Adrenal gland (tissue), 12 donors: ENCODE data around the gene POC5. TPM values are rescaled to one million over a fixed set of nuclear protein-coding genes. Genes with fewer than 3 reads are reported as not detected.

ENCODE experiments used
- DNase-seq, 7 donors: peaks; one replicate each; pipeline ENCODE4 v3.0.0-alpha.2; 2019 to 2020
- H3K27ac ChIP-seq, 5 donors: fragments of 200-600 bp; sonication (generic) in 4 of 5; 1 replicate in 3 of 5; 2 replicates in 2 of 5; pipeline versions ENCODE4 v1.5.1 to v1.8.0; 2016 to 2020; ENCODE audit warnings: mild to moderate bottlenecking in 1 of 5
- H3K27me3 ChIP-seq: fragments of 200-600 bp; 2 replicates; pipeline ENCODE4 v1.8.0; 2021
- H3K36me3 ChIP-seq, 2 donors: fragments of 200-600 bp; replicated peaks in 1 of 2; 1 replicate in 1 of 2; 2 replicates in 1 of 2; pipeline versions ENCODE4 v1.5.1 to v1.8.0; 2018 to 2022
- H3K4me1 ChIP-seq, 2 donors: fragments of 200-600 bp; replicated peaks in 1 of 2; 1 replicate in 1 of 2; 2 replicates in 1 of 2; pipeline versions ENCODE4 v1.5.1 to v1.8.0; 2018 to 2021
- H3K4me3 ChIP-seq, 4 donors: fragments of 200-600 bp; sonication (generic) in 3 of 4; one replicate each; pipeline ENCODE4 v1.5.1; 2016 to 2018
- H3K9me3 ChIP-seq, 3 donors: fragments of 200-600 bp; sonication (generic) in 1 of 3; replicated peaks in 1 of 3; 1 replicate in 2 of 3; 2 replicates in 1 of 3; pipeline versions ENCODE4 v1.5.1 to v1.8.0; 2016 to 2021
- CTCF ChIP-seq, 6 experiments: fragments of 450-650 bp in 4 of 6; fragments of 200-600 bp in 2 of 6; sonication (generic) in 1 of 6; IDR thresholded peaks; 1 replicate in 5 of 6; 2 replicates in 1 of 6; pipeline versions ENCODE4 v1.5.1 to v1.8.0; 2016 to 2021; ENCODE audit warnings: antibody characterized with exemption in 6 of 6, mild to moderate bottlenecking in 2 of 6, moderate library complexity in 1 of 6
- POLR2A ChIP-seq, 2 donors: fragments of 450-650 bp; IDR thresholded peaks; one replicate each; pipeline ENCODE4 v1.6.1; 2017; ENCODE audit warnings: antibody characterized with exemption in 2 of 2, mild to moderate bottlenecking in 2 of 2, moderate library complexity in 1 of 2
- WGBS, 4 donors: extraction: QIAGEN DNeasy Blood & Tissue Kit in 2 of 4; methylation state at CpG; one replicate each; pipeline versions ENCODE4 v1.1.5 to v1.1.7; 2013 to 2017; 5-methylcytosine and 5-hydroxymethylcytosine counted together
- intact Hi-C, 2 donors: fragments of 100-400 bp; cut with DNase I; formaldehyde crosslinking; loops; one replicate each; pipeline versions ENCODE4 v1.14.1 to v1.15.0; 2022 to 2023
- polyA plus RNA-seq, 3 donors: library from polyadenylated mRNA; stranded (reverse); fragments of 200-250 nt in 2 of 3; fragments of 350-450 nt in 1 of 3; fragmentation: Illumina TruSeq in 1 of 3; extraction: RNeasy Lipid Tissue Mini Kit (QIAGEN cat#74804) in 1 of 3; gene quantifications; one replicate each; pipeline ENCODE4 v1.2.3, GENCODE V29; 2013 to 2014
- total RNA-seq, 9 donors: library from RNA; depleted of rRNA in 4 of 9; stranded (reverse); fragments of >200 nt in 4 of 9; fragments of 120-200 nt in 1 of 9; fragmentation: NEBNext Ultra II Directional in 1 of 9; extraction: Animal tissue kit (Norgen Biotek cat#: 25700) in 1 of 9; gene quantifications; one replicate each; pipeline versions ENCODE4 v1.1.0 to v1.2.4, GENCODE V29; 2013 to 2023
- donor health status: healthy with polysubstance abuse.
- donor health status: Bipolar disorder and iron deficiency.
- donor health status: DM: yes; HTN: yes; CAD: no.
- donor health status: DM: no; HTN: no; CAD: no.
- donor health status: DM: no; HTN: no; CAD: no.
- donor health status: DM: yes; HTN: yes; CAD: no.

The POC5 gene
- total and polyA plus RNA-seq, 12 donors: 6.5 to 22.3 (median 13.6) TPM

- Histone ChIP-seq H3K9me3 (no peaks in the 10 kb centered on the region), H3K36me3 (no peaks in the 10 kb centered on the region), H3K4me3 (no peak overlapping the region), H3K27me3 (no peaks in the 10 kb centered on the region), H3K27ac (no peak overlapping the region), H3K4me1 (peaks cover 0 to 9% of the 10 kb centered on the region in 2 donors)
- 86 to 94% (median 90%) methylated on average over 19 of the region's 19 CpGs for WGBS, 4 donors
- intact Hi-C loops: no loop called here
- TF ChIP-seq POLR2A (IDR thresholded peaks at IDR 0.05) (no peak), CTCF (IDR thresholded peaks at IDR 0.05) (no peak)
- DNase-seq: no peak
These were observed 62.4 kb downstream of the POC5 start for GRCh38 chr5:75654693-75655295.

GRCh38 chr5:75653521-75653920 is 63.7 kb downstream of the POC5 start:
- Histone ChIP-seq H3K36me3 (no peaks in the 10 kb centered on the region), H3K27ac (no peak overlapping the region), H3K4me1 (peaks cover 0 to 9% of the 10 kb centered on the region in 2 donors), H3K27me3 (no peaks in the 10 kb centered on the region), H3K4me3 (no peak overlapping the region), H3K9me3 (no peaks in the 10 kb centered on the region)
- TF ChIP-seq POLR2A (IDR thresholded peaks at IDR 0.05) (no peak), CTCF (IDR thresholded peaks at IDR 0.05) (no peak)
- WGBS, 4 donors: 46 to 55% (median 50%) methylated on average over 2 of the region's 2 CpGs
- intact Hi-C loops: no loop called here
- DNase-seq: no peak

GRCh38 chr5:75651575-75652238 is 65.5 kb downstream of the POC5 start:
- WGBS, 4 donors: 87 to 94% (median 89%) methylated on average over 4 of the region's 4 CpGs
- no peaks in the 10 kb centered on the region for H3K9me3 ChIP-seq

GRCh38 chr5:75648712-75649111 is 68.5 kb downstream of the POC5 start:
- WGBS, 4 donors: 92 to 100% (median 95%) methylated on average over 2 of the region's 2 CpGs
- DNase-seq: no peak
- no peaks in the 10 kb centered on the region for H3K4me1 ChIP-seq
- no peaks in the 10 kb centered on the region for H3K9me3 ChIP-seq
- H3K4me3 ChIP-seq: no peak overlapping the region
- intact Hi-C loops: no loop called here
- no peak for TF ChIP-seq POLR2A (IDR thresholded peaks at IDR 0.05)
- TF ChIP-seq CTCF (IDR thresholded peaks at IDR 0.05): no peak
- no peaks in the 10 kb centered on the region for H3K36me3 ChIP-seq
- H3K27me3 ChIP-seq: no peaks in the 10 kb centered on the region
- no peak overlapping the region for H3K27ac ChIP-seq

More at GRCh38 chr5:75651575-75652238, 65.5 kb downstream of the POC5 start:
- H3K4me3 ChIP-seq: no peak overlapping the region
- no peaks in the 10 kb centered on the region for H3K36me3 ChIP-seq
- TF ChIP-seq POLR2A (IDR thresholded peaks at IDR 0.05) (no peak), CTCF (IDR thresholded peaks at IDR 0.05) (no peak)
- intact Hi-C loops: no loop called here
- no peak overlapping the region for H3K27ac ChIP-seq
- DNase-seq: no peak
- no peaks in the 10 kb centered on the region for H3K27me3 ChIP-seq
- H3K4me1 ChIP-seq: peaks cover 0 to 3% of the 10 kb centered on the region in 2 donors
